PC-3 (cell line): Measurements from ENCODE around the gene LNX2. TPM values are rescaled to one million over a fixed set of nuclear protein-coding genes. Genes with fewer than 3 reads are reported as not detected.

Source experiments
- ATAC-seq: fragments of 200-7000 bp; cut with Tn5 transposase; 2 replicates; pipeline ENCODE4 v1.9.1; 2020; ENCODE audit warnings: mild to moderate bottlenecking, moderate library complexity
- BruUV-seq: library from RNA; stranded (reverse); fragments of 400-500 nt; replicated peaks from 2 replicates; lab custom pipeline; 2021; lab: Mats Ljungman, UMichigan
- CTCF ChIA-PET: fragments of 300-600 bp; sonication (Branson Sonifier 250); formaldehyde crosslinking; loops from one replicate; lab custom pipeline; 2022; ENCODE audit warnings: antibody characterized with exemption; lab: Charles Lee
- POLR2A ChIA-PET: fragments of 300-600 bp; sonication (Branson Sonifier 250); formaldehyde crosslinking; loops from one replicate; lab custom pipeline; 2022; ENCODE audit warnings: antibody characterized with exemption; ENCODE audit not compliant: unreplicated experiment; lab: Charles Lee
- DNase-seq: peaks from one replicate; pipeline ENCODE4 v3.0.0-alpha.2; 2015
- H2AFZ ChIP-seq: fragments of 300-600 bp; sonication (generic); 2 replicates; pipeline ENCODE4 v1.6.0; 2016; ENCODE audit warnings: antibody characterized with exemption, low read length
- H3F3A ChIP-seq: fragments of 300-600 bp; sonication (generic); one replicate; pipeline ENCODE4 v1.6.0; 2017; ENCODE audit warnings: antibody characterized with exemption, low read length, control low read depth, mild to moderate bottlenecking; ENCODE audit not compliant: unreplicated experiment
- H3K27ac ChIP-seq: fragments of 300-600 bp; sonication (generic); 2 replicates; pipeline ENCODE4 v1.5.1; 2016; ENCODE audit warnings: mild to moderate bottlenecking, low read length
- H3K27me3 ChIP-seq: fragments of 300-600 bp; sonication (generic); 2 replicates; pipeline ENCODE4 v1.6.1; 2016; ENCODE audit warnings: low read length, mixed read lengths
- H3K36me3 ChIP-seq: fragments of 300-600 bp; sonication (generic); 2 replicates; pipeline ENCODE4 v1.6.1; 2016; ENCODE audit warnings: low read depth, mixed run types, low read length, mixed read lengths
- H3K4me1 ChIP-seq: fragments of 300-600 bp; sonication (generic); 2 replicates; pipeline ENCODE4 v1.5.1; 2016; ENCODE audit warnings: low read length; ENCODE audit not compliant: insufficient read depth
- H3K4me2 ChIP-seq: fragments of 300-600 bp; sonication (generic); 2 replicates; pipeline ENCODE4 v1.6.0; 2016; ENCODE audit warnings: low read length
- H3K4me3 ChIP-seq: fragments of 300-600 bp; sonication (generic); 2 replicates; pipeline ENCODE4 v1.5.1; 2016; ENCODE audit warnings: mild to moderate bottlenecking, low read length, mixed read lengths
- H3K79me2 ChIP-seq: fragments of 300-600 bp; sonication (generic); 2 replicates; pipeline ENCODE4 v1.6.1; 2017; ENCODE audit warnings: low read length, mixed read lengths
- H3K9ac ChIP-seq: fragments of 300-600 bp; sonication (generic); 2 replicates; pipeline ENCODE4 v1.6.0; 2016; ENCODE audit warnings: mild to moderate bottlenecking, low read length
- H3K9me2 ChIP-seq: fragments of 300-600 bp; sonication (generic); replicated peaks from 2 replicates; pipeline ENCODE4 v1.6.1; 2016; ENCODE audit warnings: mixed run types, low read length, mixed read lengths
- H3K9me3 ChIP-seq: fragments of 300-600 bp; sonication (generic); 2 replicates; pipeline ENCODE4 v1.6.1; 2016; ENCODE audit warnings: low read length, mixed read lengths
- H4K20me1 ChIP-seq: fragments of 300-600 bp; sonication (generic); 2 replicates; pipeline ENCODE4 v1.6.1; 2016; ENCODE audit warnings: low read length, mixed read lengths
- EZH2 ChIP-seq: fragments of 300-600 bp; sonication (generic); IDR thresholded peaks from one replicate; pipeline ENCODE4 v1.6.1; 2017; ENCODE audit warnings: antibody characterized with exemption, mild to moderate bottlenecking, low read length; ENCODE audit not compliant: unreplicated experiment
- EZH2phosphoT487 ChIP-seq: fragments of 300-600 bp; sonication (generic); IDR thresholded peaks from 2 replicates; pipeline ENCODE4 v1.6.1; 2018; ENCODE audit warnings: mild to moderate bottlenecking, antibody characterized with exemption, low read length, borderline replicate concordance
- intact Hi-C: fragments of 100-400 bp; cut with micrococcal nuclease; formaldehyde crosslinking; loops from 2 replicates; pipeline ENCODE4 v1.9.0; 2023
- total RNA-seq: library from RNA; depleted of rRNA; stranded (reverse); fragments of >200 nt; gene quantifications from 2 replicates; pipeline ENCODE4 v1.2.3, GENCODE V29; 2014
- TF ChIP-seq, protein P1 (sequence below): fragments of 300-600 bp; sonication (generic); conservative IDR thresholded peaks from 2 replicates; pipeline ENCODE4 v1.5.1; 2017; ENCODE audit warnings: antibody characterized with exemption, low read depth, mild to moderate bottlenecking, low read length

LNX2 gene
- total RNA-seq, 1 experiment from 2014 or later = 6.0 TPM

DNA sequence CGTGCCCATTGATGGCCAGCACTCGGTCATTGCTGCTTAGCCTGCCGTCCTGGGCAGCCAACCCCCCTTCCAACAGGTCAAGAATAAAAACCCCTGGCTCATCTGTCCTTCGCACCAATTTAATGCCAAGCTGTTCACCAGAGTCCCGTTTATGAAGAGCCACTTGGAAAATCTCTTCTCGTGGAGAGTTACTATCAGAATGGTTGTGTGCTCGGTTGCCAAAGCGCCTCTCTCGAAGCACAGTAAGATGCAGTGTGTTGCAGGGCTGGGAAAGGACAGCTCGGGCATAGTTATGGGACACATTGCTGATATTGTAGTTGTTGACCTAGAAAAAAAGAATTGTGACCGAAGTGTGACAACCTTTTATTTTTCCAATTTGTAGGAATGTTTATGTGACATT is 57.9 kb downstream of the LNX2 start:
- ChIA-PET CTCF (no interaction called here), POLR2A (no interaction called here)
- DNase-seq (no peak), ATAC-seq (no peak)
- Histone ChIP-seq H2AFZ (no peak overlapping the region), H3K9me3 (no peaks in the 10 kb centered on the region), H3K9ac (no peak overlapping the region), H3K4me3 (no peak overlapping the region), H3K4me2 (no peak overlapping the region), H3K4me1 (no peaks in the 10 kb centered on the region), H3K27ac (no peak overlapping the region), H3K9me2 (no peaks in the 10 kb centered on the region), H3K27me3 (no peaks in the 10 kb centered on the region), H3K36me3 (no peaks in the 10 kb centered on the region), H3F3A (no peaks in the 10 kb centered on the region), H3K79me2 (no peaks in the 10 kb centered on the region), H4K20me1 (no peaks in the 10 kb centered on the region)
- no TSS peak for BruUV-seq
- TF ChIP-seq, protein P1, sequence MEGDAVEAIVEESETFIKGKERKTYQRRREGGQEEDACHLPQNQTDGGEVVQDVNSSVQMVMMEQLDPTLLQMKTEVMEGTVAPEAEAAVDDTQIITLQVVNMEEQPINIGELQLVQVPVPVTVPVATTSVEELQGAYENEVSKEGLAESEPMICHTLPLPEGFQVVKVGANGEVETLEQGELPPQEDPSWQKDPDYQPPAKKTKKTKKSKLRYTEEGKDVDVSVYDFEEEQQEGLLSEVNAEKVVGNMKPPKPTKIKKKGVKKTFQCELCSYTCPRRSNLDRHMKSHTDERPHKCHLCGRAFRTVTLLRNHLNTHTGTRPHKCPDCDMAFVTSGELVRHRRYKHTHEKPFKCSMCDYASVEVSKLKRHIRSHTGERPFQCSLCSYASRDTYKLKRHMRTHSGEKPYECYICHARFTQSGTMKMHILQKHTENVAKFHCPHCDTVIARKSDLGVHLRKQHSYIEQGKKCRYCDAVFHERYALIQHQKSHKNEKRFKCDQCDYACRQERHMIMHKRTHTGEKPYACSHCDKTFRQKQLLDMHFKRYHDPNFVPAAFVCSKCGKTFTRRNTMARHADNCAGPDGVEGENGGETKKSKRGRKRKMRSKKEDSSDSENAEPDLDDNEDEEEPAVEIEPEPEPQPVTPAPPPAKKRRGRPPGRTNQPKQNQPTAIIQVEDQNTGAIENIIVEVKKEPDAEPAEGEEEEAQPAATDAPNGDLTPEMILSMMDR = no peak
- no peak for TF ChIP-seq EZH2
- TF ChIP-seq EZH2phosphoT487 = no peak
- intact Hi-C loops = no loop called here

DNA sequence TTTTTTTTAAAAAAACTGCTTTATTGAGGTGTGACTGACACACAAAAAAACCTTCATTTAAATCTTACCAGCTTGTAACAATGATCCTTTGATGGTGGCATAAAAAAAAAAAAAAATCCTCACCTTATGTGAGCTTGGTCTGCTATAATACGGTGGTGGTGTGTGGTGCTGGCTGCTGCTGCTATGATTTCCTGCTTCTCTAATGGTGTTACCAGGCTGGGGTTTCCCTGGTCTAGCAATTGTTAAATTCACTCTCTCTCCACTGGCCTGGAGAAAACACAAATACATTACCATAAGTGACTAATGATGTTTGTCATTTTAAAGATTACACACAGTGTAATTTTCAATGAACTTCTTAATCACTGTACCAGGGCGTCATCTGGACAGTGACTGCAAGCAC is 60.6 kb downstream of the LNX2 start:
- ATAC-seq = no peak

DNA sequence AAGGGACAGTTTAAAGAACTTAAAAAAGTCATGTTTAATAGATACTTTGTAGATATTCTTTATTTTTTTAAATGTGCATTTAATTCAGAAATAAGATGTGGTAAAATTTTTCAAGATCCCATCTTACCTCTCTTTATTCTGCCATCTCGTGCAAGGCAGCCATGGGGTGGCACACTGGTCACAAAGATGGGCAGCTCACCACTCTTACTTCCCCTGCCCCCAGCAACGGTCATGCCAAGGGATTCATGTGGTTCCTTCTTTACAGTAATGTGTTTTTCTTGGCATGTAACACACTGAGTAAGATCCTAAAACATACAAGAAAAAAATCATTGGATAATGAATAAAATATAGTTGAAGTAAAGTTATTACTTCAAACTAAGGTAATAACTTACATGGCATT is 64.2 kb downstream of the LNX2 start:
- Histone ChIP-seq H3K4me2 (no peak overlapping the region), H3K36me3 (no peaks in the 10 kb centered on the region; the same call in 1 of the 2 replicates), H4K20me1 (no peaks in the 10 kb centered on the region), H3K4me1 (no peaks in the 10 kb centered on the region), H3K79me2 (no peaks in the 10 kb centered on the region), H3K4me3 (no peak overlapping the region), H3K27ac (no peak overlapping the region), H3K27me3 (no peaks in the 10 kb centered on the region), H3K9me3 (no peaks in the 10 kb centered on the region), H2AFZ (no peak overlapping the region), H3K9me2 (no peaks in the 10 kb centered on the region), H3F3A (no peaks in the 10 kb centered on the region), H3K9ac (no peak overlapping the region)
- BruUV-seq = no TSS peak
- DNase-seq (peak; percentile 23), ATAC-seq (peak; percentile 74)
- POLR2A ChIA-PET = no interaction called here
- TF ChIP-seq, protein P1 = peak; percentile 45; the same call in 1 of the 2 replicates
- TF ChIP-seq EZH2 = no peak
- intact Hi-C loops = loop anchor here (1.0 to 5.0 kb wide), 3 partner anchors 61 to 270 kb away; no protein-coding TSS in a partner anchor
- CTCF ChIA-PET = interaction anchor here (1.0 to 1.1 kb wide), 2 partner anchors 65 to 270 kb away, joined by 3 read pairs; no protein-coding TSS in a partner anchor

More for the DNA sequence above, 60.6 kb downstream of the LNX2 start:
- H4K20me1 ChIP-seq = no peaks in the 10 kb centered on the region
- no peak overlapping the region for H3K27ac ChIP-seq
- no peaks in the 10 kb centered on the region for H3F3A ChIP-seq
- H3K9me2 ChIP-seq = no peaks in the 10 kb centered on the region
- intact Hi-C loops = loop anchor here (5.0 kb wide), 2 partner anchors 58 to 153 kb away; no protein-coding TSS in a partner anchor
- no peak overlapping the region for H2AFZ ChIP-seq
- ChIA-PET POLR2A (no interaction called here), CTCF (no interaction called here)
- no peak overlapping the region for H3K4me3 ChIP-seq
- no peak overlapping the region for H3K9ac ChIP-seq
- DNase-seq = no peak
- no peaks in the 10 kb centered on the region; the same call in 1 of the 2 replicates for H3K36me3 ChIP-seq
- no peaks in the 10 kb centered on the region for H3K79me2 ChIP-seq
- no peaks in the 10 kb centered on the region for H3K4me1 ChIP-seq
- TF ChIP-seq EZH2phosphoT487 (no peak), EZH2 (no peak)
- TF ChIP-seq, protein P1 = no peak
- H3K4me2 ChIP-seq = no peak overlapping the region
- H3K27me3 ChIP-seq = no peaks in the 10 kb centered on the region
- H3K9me3 ChIP-seq = no peaks in the 10 kb centered on the region
- no TSS peak for BruUV-seq
